Heart left ventricle (tissue), 16 donors: ENCODE data around the gene DNAJB1. TPM values are rescaled to one million over a fixed set of nuclear protein-coding genes. Genes with fewer than 3 reads are reported as not detected.
A peak's percentile ranks its signal among the peaks of the same experiment; 100 is the strongest.

Source experiments
- ATAC-seq, 4 donors: fragments of 200-7000 bp; cut with Tn5 transposase; one replicate each; pipeline ENCODE4 v1.9.1; 2020 to 2022; ENCODE audit warnings: moderate library complexity in 4 of 4, mild to moderate bottlenecking in 3 of 4, moderate number of reproducible peaks in 1 of 4
- DNase-seq, 5 donors: peaks; one replicate each; pipeline ENCODE4 v3.0.0-alpha.2; 2020
- H3K27ac ChIP-seq, 12 donors: fragments of 200-600 bp; sonication (generic) in 4 of 12; one replicate each; pipeline versions ENCODE4 v1.5.0 to v1.8.0; 2016 to 2022; ENCODE audit warnings: mild to moderate bottlenecking in 2 of 12
- H3K27me3 ChIP-seq, 9 donors: fragments of 200-600 bp; sonication (generic) in 2 of 9; one replicate each; pipeline versions ENCODE4 v1.5.1 to v1.8.0; 2016 to 2022; ENCODE audit warnings: mild to moderate bottlenecking in 3 of 9
- H3K36me3 ChIP-seq, 9 donors: fragments of 200-600 bp; sonication (generic) in 2 of 9; one replicate each; pipeline versions ENCODE4 v1.5.0 to v1.8.0; 2018 to 2022; ENCODE audit warnings: mild to moderate bottlenecking in 2 of 9
- H3K4me1 ChIP-seq, 12 donors: fragments of 200-600 bp; sonication (generic) in 4 of 12; one replicate each; pipeline versions ENCODE4 v1.5.0 to v1.8.0; 2016 to 2022; ENCODE audit warnings: mild to moderate bottlenecking in 3 of 12
- H3K4me3 ChIP-seq, 12 donors: fragments of 200-600 bp; sonication (generic) in 4 of 12; one replicate each; pipeline versions ENCODE4 v1.5.0 to v1.8.0; 2017 to 2022; ENCODE audit warnings: mild to moderate bottlenecking in 9 of 12, moderate library complexity in 4 of 12
- H3K9me3 ChIP-seq, 12 donors: fragments of 200-600 bp; sonication (generic) in 4 of 12; one replicate each; pipeline versions ENCODE4 v1.5.0 to v1.8.0; 2016 to 2022; ENCODE audit warnings: mild to moderate bottlenecking in 1 of 12
- CTCF ChIP-seq, 12 donors: fragments of 200-600 bp; sonication (generic) in 4 of 12; IDR thresholded peaks; one replicate each; pipeline versions ENCODE4 v1.5.0 to v1.8.0; 2018 to 2022; ENCODE audit warnings: antibody characterized with exemption in 12 of 12, mild to moderate bottlenecking in 5 of 12
- POLR2A ChIP-seq, 2 donors: fragments of 450-650 bp; IDR thresholded peaks; one replicate each; pipeline ENCODE4 v1.6.1; 2017; ENCODE audit warnings: antibody characterized with exemption in 2 of 2, mild to moderate bottlenecking in 2 of 2, moderate library complexity in 2 of 2
- WGBS, 4 donors: extraction: QIAGEN DNeasy Blood & Tissue Kit in 2 of 4; methylation state at CpG; one replicate each; pipeline versions ENCODE4 v1.1.5 to v1.1.7; 2013 to 2018; 5-methylcytosine and 5-hydroxymethylcytosine counted together
- intact Hi-C, 10 donors: fragments of 100-400 bp; cut with DNase I; formaldehyde crosslinking; loops; one replicate each; pipeline versions ENCODE4 v1.11.1 to v1.14.2; 2022
- polyA plus RNA-seq, 2 donors: library from polyadenylated mRNA; stranded (reverse); fragments of 200-250 nt; gene quantifications; one replicate each; pipeline ENCODE4 v1.2.3, GENCODE V29; 2013
- total RNA-seq, 9 donors: library from RNA; depleted of rRNA in 2 of 9; stranded (reverse); fragments of >200 nt in 2 of 9; fragmentation: NEBNext Ultra II Directional in 3 of 9; extraction: Animal tissue kit (Norgen Biotek cat#: 25700) in 3 of 9; gene quantifications; one replicate each; pipeline versions ENCODE4 v1.1.0 to v1.2.4, GENCODE V29; 2016 to 2023
- donor health status: ischemic (EF 13 %, LVEDD 7.1; RV severe dilation, severe dysfunction).
- donor health status: healthy with polysubstance abuse.
- donor health status: DM: no; HTN: yes; CAD: no.
- donor health status: DM: no; HTN: no; CAD: no.
- donor health status: ischemic (EF 25% LVEDD 6.9; RV normal size, moderate dysfunction).
- donor health status: ischemic (EF 25% LVEDD 5.7; RV mildly dilated, moderate dysfunction).
- donor health status: healthy.
- donor health status: DM: yes; HTN: yes; CAD: no.
- donor health status: ischemic (EF 35%, LVEDD 5.7; RV mildly dilated, moderate dysfunction).
- donor health status: nonischemic (EF 11% LVEDD 7.7; RV severe dilation, severe dysfunction).
- donor health status: DM: yes; HTN: yes; CAD: no.
- donor health status: PGD.
- donor health status: ischemic (EF 29% LVEDD 5.4; RV normal size, mild dysfunction).
- donor health status: nonischemic (EF 23%, LVEDD 6.1; RV moderate dilation, normal function).

Gene DNAJB1
- total and polyA plus RNA-seq, 11 donors: 27.5 to 70.6 (median 44.8) TPM

GRCh38 chr19:14526423-14526822 is 8.2 kb upstream of the DNAJB1 start:
- WGBS, 4 donors: 79 to 88% (median 82%) methylated on average over 4 of the region's 4 CpGs
- H3K27ac ChIP-seq: no peak overlapping the region
- H3K4me3 ChIP-seq: no peak overlapping the region
- H3K27me3 ChIP-seq: no peaks in the 10 kb centered on the region
- ATAC-seq (no peak), DNase-seq (no peak)
- TF ChIP-seq CTCF (IDR thresholded peaks at IDR 0.05): no peak
- no peak for TF ChIP-seq POLR2A (IDR thresholded peaks at IDR 0.05)
- intact Hi-C loops: no loop called here
- no peaks in the 10 kb centered on the region for H3K36me3 ChIP-seq
- H3K4me1 ChIP-seq: peaks cover 0 to 33% (median 13%) of the 10 kb centered on the region in 12 donors
- H3K9me3 ChIP-seq: no peaks in the 10 kb centered on the region

- H3K9me3 ChIP-seq: no peaks in the 10 kb centered on the region
- DNase-seq: no peak
- no peak for ATAC-seq
- intact Hi-C loops: no loop called here
- WGBS, 4 donors: 73 to 78% (median 76%) methylated on average over 6 of the region's 6 CpGs
- no peak overlapping the region for H3K27ac ChIP-seq
- peaks cover 0 to 31% (median 7%) of the 10 kb centered on the region in 12 donors for H3K4me1 ChIP-seq
- no peak overlapping the region for H3K4me3 ChIP-seq
- TF ChIP-seq CTCF (IDR thresholded peaks at IDR 0.05) (no peak), POLR2A (IDR thresholded peaks at IDR 0.05) (no peak)
- no peaks in the 10 kb centered on the region for H3K36me3 ChIP-seq
- no peaks in the 10 kb centered on the region for H3K27me3 ChIP-seq
Observed at GRCh38 chr19:14525729-14526128, 7.5 kb upstream of the DNAJB1 start.

- Histone ChIP-seq H3K4me1 (peaks cover 0 to 51% (median 20%) of the 10 kb centered on the region in 12 donors), H3K36me3 (peaks cover 0 to 14% (median 11%) of the 10 kb centered on the region in 9 donors), H3K27ac (peak overlapping the region in 1 of 12 donors; percentile 99), H3K27me3 (no peaks in the 10 kb centered on the region), H3K9me3 (no peaks in the 10 kb centered on the region), H3K4me3 (no peak overlapping the region)
- WGBS, 4 donors: 82 to 97% (median 91%) methylated on average over 4 of the region's 4 CpGs
- DNase-seq (no peak), ATAC-seq (no peak)
- intact Hi-C loops: no loop called here
- TF ChIP-seq CTCF (IDR thresholded peaks at IDR 0.05): no peak
- TF ChIP-seq POLR2A (IDR thresholded peaks at IDR 0.05): no peak
Observed at GRCh38 chr19:14520543-14520942, 2.3 kb upstream of the DNAJB1 start.

- H3K4me3 ChIP-seq: no peak overlapping the region
- peaks cover 0 to 21% (median 17%) of the 10 kb centered on the region in 9 donors for H3K36me3 ChIP-seq
- peak overlapping the region in 4 of 12 donors; percentile 86 to 100 (median 99) for H3K27ac ChIP-seq
- ATAC-seq (no peak), DNase-seq (no peak)
- no peaks in the 10 kb centered on the region for H3K27me3 ChIP-seq
- no peak for TF ChIP-seq CTCF (IDR thresholded peaks at IDR 0.05)
- no peak for TF ChIP-seq POLR2A (IDR thresholded peaks at IDR 0.05)
- WGBS, 4 donors: 42 to 58% (median 50%) methylated on average over 2 of the region's 2 CpGs
- intact Hi-C loops: no loop called here
- H3K4me1 ChIP-seq: peaks cover 0 to 57% (median 26%) of the 10 kb centered on the region in 12 donors
- no peaks in the 10 kb centered on the region for H3K9me3 ChIP-seq
Observed at GRCh38 chr19:14519860-14520407, 1.7 kb upstream of the DNAJB1 start.
